OCI-LY1 (cell line): ENCODE data around the gene KCNMA1.

Source experiments
- H2AFZ ChIP-seq: fragments of 200-600 bp; sonication (generic), shearing (Covaris generic); 2 replicates; pipeline ENCODE4 v1.6.0; 2014; ENCODE audit warnings: antibody characterized with exemption, mild to moderate bottlenecking, low read length
- H3F3A ChIP-seq: fragments of 200-600 bp; sonication (generic), shearing (Covaris generic); 2 replicates; pipeline ENCODE4 v1.6.0; 2014; ENCODE audit warnings: mild to moderate bottlenecking, antibody characterized with exemption, low read length, moderate library complexity; ENCODE audit not compliant: insufficient read depth
- H3K27ac ChIP-seq: fragments of 200-600 bp; sonication (generic); 2 replicates; pipeline ENCODE4 v1.5.1; 2014; ENCODE audit warnings: low read length, mixed run types, mild to moderate bottlenecking, low read depth; ENCODE audit not compliant: poor library complexity, severe bottlenecking
- H3K27me3 ChIP-seq: fragments of 200-600 bp; sonication (generic); 2 replicates; pipeline ENCODE4 v1.6.0; 2014; ENCODE audit warnings: antibody characterized with exemption, mild to moderate bottlenecking, low read length, moderate library complexity; ENCODE audit not compliant: insufficient read depth
- H3K36me3 ChIP-seq: fragments of 200-600 bp; sonication (generic); 2 replicates; pipeline ENCODE4 v1.6.1; 2014; ENCODE audit warnings: mild to moderate bottlenecking, antibody characterized with exemption, low read length, moderate library complexity, mixed read lengths; ENCODE audit not compliant: insufficient read depth
- H3K4me1 ChIP-seq: fragments of 200-600 bp; sonication (generic); 2 replicates; pipeline ENCODE4 v1.5.1; 2014; ENCODE audit warnings: mild to moderate bottlenecking, low read length, moderate library complexity; ENCODE audit not compliant: insufficient read depth, severe bottlenecking
- H3K4me2 ChIP-seq: fragments of 200-600 bp; sonication (generic), shearing (Covaris generic); 2 replicates; pipeline ENCODE4 v1.6.1; 2014; ENCODE audit warnings: low read length
- H3K4me3 ChIP-seq: fragments of 200-600 bp; sonication (generic); 2 replicates; pipeline ENCODE4 v1.5.1; 2014; ENCODE audit warnings: low read length, low read depth, mild to moderate bottlenecking, mixed read lengths; ENCODE audit not compliant: poor library complexity, severe bottlenecking
- H3K79me2 ChIP-seq: fragments of 200-600 bp; shearing (Covaris generic); 2 replicates; pipeline ENCODE4 v1.6.1; 2016; ENCODE audit warnings: mixed run types, low read length, mixed read lengths; ENCODE audit not compliant: insufficient read depth
- H3K9ac ChIP-seq: fragments of 200-600 bp; sonication (generic), shearing (Covaris generic); 2 replicates; pipeline ENCODE4 v1.6.1; 2014; ENCODE audit warnings: mild to moderate bottlenecking, low read length, mixed read lengths
- H3K9me2 ChIP-seq: fragments of 200-600 bp; sonication (generic), shearing (Covaris generic); 2 replicates; pipeline ENCODE4 v1.6.1; 2014; ENCODE audit warnings: low read depth, mild to moderate bottlenecking, low read length, mixed read lengths
- H3K9me3 ChIP-seq: fragments of 200-600 bp; shearing (Covaris generic); 2 replicates; pipeline ENCODE4 v1.6.1; 2014; ENCODE audit warnings: low read length, mixed read lengths
- H4K20me1 ChIP-seq: fragments of 200-600 bp; sonication (generic), shearing (Covaris generic); 2 replicates; pipeline ENCODE4 v1.6.0; 2016; ENCODE audit warnings: mild to moderate bottlenecking, low read length; ENCODE audit not compliant: insufficient read depth
- CTCF ChIP-seq: fragments of 200-600 bp; sonication (generic), shearing (Covaris generic); IDR thresholded peaks from 2 replicates; pipeline ENCODE4 v1.5.1; 2017; ENCODE audit warnings: mild to moderate bottlenecking, antibody characterized with exemption, low read length, moderate library complexity, mixed read lengths
- EZH2 ChIP-seq: fragments of 200-600 bp; sonication (generic), shearing (Covaris generic); IDR thresholded peaks from 2 replicates; pipeline ENCODE4 v1.8.0; 2017; ENCODE audit warnings: borderline replicate concordance, mixed run types, mild to moderate bottlenecking, antibody characterized with exemption, low read length, moderate library complexity, mixed read lengths

Gene KCNMA1

GRCh38 chr10:77267703-77268675 lies 369.6 kb downstream of the KCNMA1 start:
- Histone ChIP-seq H3K27ac (no peak overlapping the region), H4K20me1 (no peaks in the 10 kb centered on the region), H3K79me2 (no peaks in the 10 kb centered on the region), H3K9me2 (no peaks in the 10 kb centered on the region), H3K4me3 (no peak overlapping the region), H3K27me3 (no peaks in the 10 kb centered on the region), H3K36me3 (no peaks in the 10 kb centered on the region), H2AFZ (no peak overlapping the region), H3K9ac (no peak overlapping the region), H3K9me3 (no peaks in the 10 kb centered on the region), H3F3A (no peaks in the 10 kb centered on the region), H3K4me2 (no peak overlapping the region), H3K4me1 (no peaks in the 10 kb centered on the region)
- TF ChIP-seq CTCF (no peak), EZH2 (no peak)

GRCh38 chr10:77266242-77266641 lies 371.4 kb downstream of the KCNMA1 start:
- Histone ChIP-seq H2AFZ (no peak overlapping the region), H3K4me3 (no peak overlapping the region), H3F3A (no peaks in the 10 kb centered on the region), H3K9me3 (no peaks in the 10 kb centered on the region), H4K20me1 (no peaks in the 10 kb centered on the region), H3K79me2 (no peaks in the 10 kb centered on the region), H3K9me2 (no peaks in the 10 kb centered on the region), H3K4me2 (no peak overlapping the region), H3K9ac (no peak overlapping the region), H3K27ac (no peak overlapping the region), H3K27me3 (no peaks in the 10 kb centered on the region), H3K36me3 (no peaks in the 10 kb centered on the region), H3K4me1 (no peaks in the 10 kb centered on the region)
- TF ChIP-seq CTCF, result no peak
- TF ChIP-seq EZH2, result no peak

- Histone ChIP-seq H3K9me3 (no peaks in the 10 kb centered on the region), H3K4me1 (no peaks in the 10 kb centered on the region), H3K79me2 (no peaks in the 10 kb centered on the region), H3F3A (no peaks in the 10 kb centered on the region), H4K20me1 (no peaks in the 10 kb centered on the region), H2AFZ (no peak overlapping the region), H3K36me3 (no peaks in the 10 kb centered on the region), H3K9me2 (no peaks in the 10 kb centered on the region), H3K4me2 (no peak overlapping the region), H3K27ac (no peak overlapping the region), H3K4me3 (no peak overlapping the region), H3K9ac (no peak overlapping the region), H3K27me3 (no peaks in the 10 kb centered on the region)
- TF ChIP-seq CTCF (no peak), EZH2 (no peak)
These were observed 373.1 kb downstream of the KCNMA1 start for GRCh38 chr10:77264527-77264926.
